OCI-LY1 (cell line): ENCODE results near the gene MTHFD1.

ENCODE experiments used
- EZH2 ChIP-seq: fragments of 200-600 bp; sonication (generic), shearing (Covaris generic); IDR thresholded peaks from 2 replicates; pipeline ENCODE4 v1.8.0; 2017; ENCODE audit warnings: borderline replicate concordance, mixed run types, mild to moderate bottlenecking, antibody characterized with exemption, low read length, moderate library complexity, mixed read lengths
- TF ChIP-seq, protein P1 (sequence below): fragments of 200-600 bp; sonication (generic), shearing (Covaris generic); IDR thresholded peaks from 2 replicates; pipeline ENCODE4 v1.5.1; 2017; ENCODE audit warnings: mild to moderate bottlenecking, antibody characterized with exemption, low read length, moderate library complexity, mixed read lengths

DNA sequence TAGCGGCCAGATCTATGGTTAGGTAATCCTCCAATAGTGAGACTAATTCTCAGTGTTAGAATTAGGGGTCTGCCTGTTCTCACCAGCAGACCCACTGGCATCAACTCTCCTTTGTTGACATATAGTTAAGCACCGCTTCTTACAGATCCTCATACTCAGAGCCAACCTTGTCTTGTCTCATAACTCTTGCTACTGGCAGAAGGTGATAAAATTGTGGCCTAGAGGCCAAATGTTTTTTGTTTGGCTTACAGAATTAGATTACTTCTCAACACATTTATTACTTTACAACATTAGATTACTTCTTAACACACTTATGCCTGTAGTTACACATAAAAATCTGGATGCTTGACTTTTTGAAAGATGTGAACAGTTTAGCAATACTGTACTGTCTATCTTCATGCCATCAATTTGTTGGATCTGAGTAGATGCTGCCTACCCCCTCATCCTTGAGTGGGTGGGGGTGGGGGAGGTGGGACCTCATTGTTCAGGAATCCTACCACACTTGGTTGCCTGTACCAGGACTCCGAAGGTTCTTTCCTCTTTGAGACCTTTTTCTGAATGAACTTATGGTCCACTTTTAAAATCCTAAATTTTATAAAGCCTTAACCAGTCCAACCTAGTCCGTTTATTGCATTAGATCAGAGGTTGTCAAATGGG, 7.0 kb downstream of the MTHFD1 start:
- TF ChIP-seq, protein P1, sequence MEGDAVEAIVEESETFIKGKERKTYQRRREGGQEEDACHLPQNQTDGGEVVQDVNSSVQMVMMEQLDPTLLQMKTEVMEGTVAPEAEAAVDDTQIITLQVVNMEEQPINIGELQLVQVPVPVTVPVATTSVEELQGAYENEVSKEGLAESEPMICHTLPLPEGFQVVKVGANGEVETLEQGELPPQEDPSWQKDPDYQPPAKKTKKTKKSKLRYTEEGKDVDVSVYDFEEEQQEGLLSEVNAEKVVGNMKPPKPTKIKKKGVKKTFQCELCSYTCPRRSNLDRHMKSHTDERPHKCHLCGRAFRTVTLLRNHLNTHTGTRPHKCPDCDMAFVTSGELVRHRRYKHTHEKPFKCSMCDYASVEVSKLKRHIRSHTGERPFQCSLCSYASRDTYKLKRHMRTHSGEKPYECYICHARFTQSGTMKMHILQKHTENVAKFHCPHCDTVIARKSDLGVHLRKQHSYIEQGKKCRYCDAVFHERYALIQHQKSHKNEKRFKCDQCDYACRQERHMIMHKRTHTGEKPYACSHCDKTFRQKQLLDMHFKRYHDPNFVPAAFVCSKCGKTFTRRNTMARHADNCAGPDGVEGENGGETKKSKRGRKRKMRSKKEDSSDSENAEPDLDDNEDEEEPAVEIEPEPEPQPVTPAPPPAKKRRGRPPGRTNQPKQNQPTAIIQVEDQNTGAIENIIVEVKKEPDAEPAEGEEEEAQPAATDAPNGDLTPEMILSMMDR = no peak
- TF ChIP-seq EZH2 = no peak
